ENCODE data around the gene FAM13C. TPM values are rescaled to one million over a fixed set of nuclear protein-coding genes. Genes with fewer than 3 reads are reported as not detected.

Gene FAM13C
- total RNA-seq, 1 donor from 2014 or later, result 10.7 TPM

DNA sequence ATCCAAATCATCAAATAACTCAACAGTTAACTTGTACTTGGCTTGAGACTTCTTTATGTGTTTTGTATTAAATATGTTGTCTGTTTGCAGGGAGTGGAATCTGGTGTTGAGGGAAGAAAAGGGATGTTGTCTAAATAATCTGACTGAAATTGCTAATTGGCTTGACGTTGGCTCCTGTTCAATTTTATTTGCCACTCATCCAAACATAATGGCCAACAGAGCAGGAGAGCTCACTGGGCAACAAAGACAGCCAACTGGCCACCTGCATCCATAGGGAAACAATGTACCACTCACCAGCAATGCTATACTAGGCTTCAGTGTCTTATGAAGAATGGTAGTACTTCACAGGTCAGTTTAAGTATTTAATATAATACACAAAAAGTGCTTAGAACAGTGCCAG, 80.5 kb downstream of the FAM13C start:
- no peak overlapping the region for H3K27ac ChIP-seq
- no peak for DNase-seq (ENCODE audit: low spot score in 2 of 2)
- H3K27me3 ChIP-seq, result no peaks in the 10 kb centered on the region
- no peak overlapping the region for H3K4me3 ChIP-seq
- H3K36me3 ChIP-seq, result no peaks in the 10 kb centered on the region
- no peaks in the 10 kb centered on the region for H3K9me3 ChIP-seq
- H3K4me1 ChIP-seq, result no peaks in the 10 kb centered on the region
- TF ChIP-seq, protein P1, sequence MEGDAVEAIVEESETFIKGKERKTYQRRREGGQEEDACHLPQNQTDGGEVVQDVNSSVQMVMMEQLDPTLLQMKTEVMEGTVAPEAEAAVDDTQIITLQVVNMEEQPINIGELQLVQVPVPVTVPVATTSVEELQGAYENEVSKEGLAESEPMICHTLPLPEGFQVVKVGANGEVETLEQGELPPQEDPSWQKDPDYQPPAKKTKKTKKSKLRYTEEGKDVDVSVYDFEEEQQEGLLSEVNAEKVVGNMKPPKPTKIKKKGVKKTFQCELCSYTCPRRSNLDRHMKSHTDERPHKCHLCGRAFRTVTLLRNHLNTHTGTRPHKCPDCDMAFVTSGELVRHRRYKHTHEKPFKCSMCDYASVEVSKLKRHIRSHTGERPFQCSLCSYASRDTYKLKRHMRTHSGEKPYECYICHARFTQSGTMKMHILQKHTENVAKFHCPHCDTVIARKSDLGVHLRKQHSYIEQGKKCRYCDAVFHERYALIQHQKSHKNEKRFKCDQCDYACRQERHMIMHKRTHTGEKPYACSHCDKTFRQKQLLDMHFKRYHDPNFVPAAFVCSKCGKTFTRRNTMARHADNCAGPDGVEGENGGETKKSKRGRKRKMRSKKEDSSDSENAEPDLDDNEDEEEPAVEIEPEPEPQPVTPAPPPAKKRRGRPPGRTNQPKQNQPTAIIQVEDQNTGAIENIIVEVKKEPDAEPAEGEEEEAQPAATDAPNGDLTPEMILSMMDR (IDR thresholded peaks at IDR 0.05), result no peak
- intact Hi-C loops (cut with DNase I), result no loop called here

DNA sequence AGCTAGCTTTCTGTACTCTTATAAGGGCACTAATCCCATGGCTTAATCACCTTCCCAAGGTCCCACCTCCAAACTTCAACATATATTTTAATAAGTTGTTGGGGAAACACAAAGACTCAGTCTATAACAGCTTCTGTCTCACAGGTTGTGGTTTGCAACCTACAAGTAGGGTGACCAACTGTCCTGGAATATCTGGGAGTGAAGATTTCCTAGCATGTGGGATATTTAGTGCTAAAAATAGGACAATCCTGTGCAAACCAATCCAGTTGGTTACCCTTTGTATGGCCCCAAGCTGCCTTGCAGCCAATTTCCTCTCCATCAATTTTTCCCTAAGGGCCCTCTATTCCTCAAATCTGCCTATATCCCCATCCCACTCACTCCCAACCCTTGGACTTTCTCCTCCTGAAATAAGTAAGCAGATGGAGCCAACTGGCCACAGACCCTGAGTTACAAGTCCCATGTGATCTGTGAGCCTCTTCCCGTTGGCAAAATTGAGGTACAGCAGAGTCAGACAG, 82.3 kb downstream of the FAM13C start:
- TF ChIP-seq, protein P1 (IDR thresholded peaks at IDR 0.05), result no peak
- no peaks in the 10 kb centered on the region for H3K4me1 ChIP-seq
- no peak overlapping the region for H3K4me3 ChIP-seq
- no peaks in the 10 kb centered on the region for H3K9me3 ChIP-seq
- H3K36me3 ChIP-seq, result no peaks in the 10 kb centered on the region
- no peak for DNase-seq (ENCODE audit: low spot score in 2 of 2)
- intact Hi-C loops (cut with DNase I), result no loop called here
- no peak overlapping the region for H3K27ac ChIP-seq
- no peaks in the 10 kb centered on the region for H3K27me3 ChIP-seq

DNA sequence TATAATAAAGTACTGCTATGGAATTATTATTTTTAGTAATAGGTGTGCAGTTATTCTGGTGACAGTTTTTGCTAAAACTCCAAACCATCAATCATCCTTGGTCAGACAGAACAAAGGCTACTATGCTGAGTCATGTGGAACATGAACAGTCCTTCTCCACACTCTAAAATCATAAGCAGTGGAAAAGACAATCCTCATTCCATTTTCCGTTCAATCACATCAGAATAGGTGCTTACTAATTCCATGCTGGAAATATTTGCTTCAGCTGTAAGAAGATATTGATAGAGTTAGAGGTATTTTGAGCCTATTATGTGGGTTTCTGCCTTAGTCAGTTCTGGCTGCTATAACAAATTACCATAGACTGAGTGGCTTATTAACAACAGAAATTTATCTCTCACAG, 82.9 kb downstream of the FAM13C start:
- intact Hi-C loops (cut with DNase I), result no loop called here
- Histone ChIP-seq H3K27ac (no peak overlapping the region), H3K36me3 (no peaks in the 10 kb centered on the region), H3K4me1 (no peaks in the 10 kb centered on the region), H3K9me3 (no peaks in the 10 kb centered on the region), H3K4me3 (no peak overlapping the region), H3K27me3 (no peaks in the 10 kb centered on the region)
- TF ChIP-seq, protein P1 (IDR thresholded peaks at IDR 0.05), result no peak
- no peak for DNase-seq (ENCODE audit: low spot score in 2 of 2)

DNA sequence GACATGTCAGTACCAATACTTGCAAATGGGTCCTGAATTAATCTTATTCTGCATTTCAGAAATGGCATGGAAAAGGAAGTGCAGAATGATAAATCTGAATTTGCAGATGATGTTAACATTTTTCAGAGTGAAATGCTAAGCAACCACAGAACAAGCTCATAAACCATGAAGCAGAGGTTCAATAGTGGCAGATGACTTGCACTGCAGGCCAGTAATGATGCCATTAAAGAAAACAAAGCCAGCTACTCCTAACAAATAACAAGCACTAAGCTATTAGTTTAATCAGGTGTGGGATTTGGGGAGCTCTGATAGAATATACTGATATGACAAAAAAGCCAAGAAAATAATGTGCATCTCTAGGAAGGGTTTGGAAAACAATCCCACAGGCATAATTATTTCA, 85.4 kb downstream of the FAM13C start:
- Histone ChIP-seq H3K27ac (no peak overlapping the region), H3K9me3 (no peaks in the 10 kb centered on the region), H3K4me3 (no peak overlapping the region), H3K36me3 (no peaks in the 10 kb centered on the region), H3K4me1 (peaks cover 0 to 7% of the 10 kb centered on the region in 2 donors), H3K27me3 (no peaks in the 10 kb centered on the region)
- intact Hi-C loops (cut with DNase I), result no loop called here
- TF ChIP-seq, protein P1 (IDR thresholded peaks at IDR 0.05), result no peak
- no peak for DNase-seq (ENCODE audit: low spot score in 2 of 2)

- Histone ChIP-seq H3K9me3 (no peaks in the 10 kb centered on the region), H3K27ac (no peak overlapping the region), H3K4me1 (peaks cover 0 to 7% of the 10 kb centered on the region in 2 donors), H3K36me3 (no peaks in the 10 kb centered on the region), H3K4me3 (no peak overlapping the region), H3K27me3 (no peaks in the 10 kb centered on the region)
- intact Hi-C loops (cut with DNase I), result no loop called here
- DNase-seq (ENCODE audit: low spot score in 2 of 2), result no peak
- TF ChIP-seq, protein P1 (IDR thresholded peaks at IDR 0.05), result no peak
Observed at GRCh38 chr10:59276133-59276532, 86.2 kb downstream of the FAM13C start.

DNA sequence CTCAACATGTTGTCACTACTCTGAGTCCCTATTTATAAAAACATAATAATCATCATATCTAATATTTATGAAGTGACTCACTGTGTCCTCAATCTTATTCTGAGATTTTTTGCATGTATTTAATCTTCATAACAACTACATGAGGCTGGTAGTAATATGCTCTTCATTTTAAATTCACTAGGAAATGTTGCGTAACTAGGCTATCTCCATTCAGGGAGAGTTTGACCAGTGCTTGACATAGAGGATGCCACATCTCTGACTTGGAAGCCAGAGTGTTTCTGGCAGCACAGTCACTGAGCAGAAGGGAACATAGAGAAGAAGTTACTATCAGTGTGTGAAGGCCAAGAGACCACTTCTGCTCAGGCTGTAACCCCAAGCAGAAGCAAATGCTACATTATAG, 88.9 kb downstream of the FAM13C start:
- no peak overlapping the region for H3K4me3 ChIP-seq
- intact Hi-C loops (cut with DNase I), result no loop called here
- TF ChIP-seq, protein P1 (IDR thresholded peaks at IDR 0.05), result no peak
- H3K27me3 ChIP-seq, result no peaks in the 10 kb centered on the region
- no peak for DNase-seq (ENCODE audit: low spot score in 2 of 2)
- H3K36me3 ChIP-seq, result peaks cover 5 to 12% of the 10 kb centered on the region in 2 donors
- H3K4me1 ChIP-seq, result peaks cover 0 to 7% of the 10 kb centered on the region in 2 donors
- H3K9me3 ChIP-seq, result no peaks in the 10 kb centered on the region
- H3K27ac ChIP-seq, result no peak overlapping the region

All from ascending aorta (tissue), 2 donors.